H1 (cell line): ENCODE data around the gene PREX1. TPM values are rescaled to one million over a fixed set of nuclear protein-coding genes. Genes with fewer than 3 reads are reported as not detected.
A peak's percentile ranks its signal among the peaks of the same experiment; 100 is the strongest.

Experiments used
- CHD7 ChIP-seq: fragments of 300-600 bp; sonication (generic); IDR thresholded peaks from 2 replicates; pipeline ENCODE4 v1.7.1; 2012; ENCODE audit warnings: low read length, moderate library complexity, mild to moderate bottlenecking, inconsistent platforms; ENCODE audit not compliant: insufficient replicate concordance
- MAX ChIP-seq: IDR thresholded peaks from 2 replicates; pipeline ENCODE4 v1.6.1; 2012; ENCODE audit warnings: inconsistent platforms
- POU5F1 ChIP-seq: IDR thresholded peaks from 2 replicates; pipeline ENCODE4 v1.6.1; 2011; ENCODE audit warnings: low read depth, mild to moderate bottlenecking, low read length, moderate library complexity
- YY1 ChIP-seq: IDR thresholded peaks from 2 replicates; pipeline ENCODE4 v1.6.1; 2011; ENCODE audit warnings: low read depth, mild to moderate bottlenecking, low read length
- polyA plus RNA-seq, 7 experiments: library from polyadenylated mRNA; depleted of rRNA in 3 of 7; stranded (reverse) in 5 of 7; unstranded in 2 of 7; fragments of >200 nt in 5 of 7; fragments of 200-250 nt in 2 of 7; gene quantifications; 1 replicate in 5 of 7; 2 replicates in 1 of 7; 4 replicates in 1 of 7; pipeline versions ENCODE4 v1.2.1 to v1.2.3, GENCODE V29; 2011 to 2013; ENCODE audit warnings: missing spikeins in 2 of 7, mixed read lengths in 2 of 7
- total RNA-seq: library from RNA; stranded (reverse); fragmentation: NEBNext Ultra II Directional; extraction: Animal tissue kit (Norgen Biotek cat#: 25700); gene quantifications from 2 replicates; pipeline ENCODE4 v1.2.1, GENCODE V29; 2021

Gene PREX1
- total and polyA plus RNA-seq, 2 of the 8 experiments (the other 6 are each of a cell fraction or from before 2014, with no cell fraction given): 10.7 to 12.8 TPM

- TF ChIP-seq CHD7: no peak
- peak; percentile 85 for TF ChIP-seq YY1
- no peak for TF ChIP-seq MAX
- TF ChIP-seq POU5F1: no peak
Observed at GRCh38 chr20:48830826-48831318, 3.1 kb upstream of the PREX1 start (continued).
